D721Med (cell line): ENCODE measurements around the gene TGFB3.

Experiments
- DNase-seq: peaks from one replicate; pipeline ENCODE4 v3.0.0; 2011; ENCODE audit warnings: low spot score; ENCODE audit not compliant: insufficient read length
- FAIRE-seq: peaks from 2 replicates; lab custom pipeline; 2011; peaks lifted over from hg19 to GRCh38; lab: Jason Lieb, UNC
- TF ChIP-seq, protein P1 (sequence below): IDR thresholded peaks from 2 replicates; pipeline ENCODE4 v1.5.1; 2012; ENCODE audit warnings: mild to moderate bottlenecking, control low read depth; ENCODE audit not compliant: insufficient read depth; ENCODE audit errors: missing control alignments

Gene TGFB3

DNA sequence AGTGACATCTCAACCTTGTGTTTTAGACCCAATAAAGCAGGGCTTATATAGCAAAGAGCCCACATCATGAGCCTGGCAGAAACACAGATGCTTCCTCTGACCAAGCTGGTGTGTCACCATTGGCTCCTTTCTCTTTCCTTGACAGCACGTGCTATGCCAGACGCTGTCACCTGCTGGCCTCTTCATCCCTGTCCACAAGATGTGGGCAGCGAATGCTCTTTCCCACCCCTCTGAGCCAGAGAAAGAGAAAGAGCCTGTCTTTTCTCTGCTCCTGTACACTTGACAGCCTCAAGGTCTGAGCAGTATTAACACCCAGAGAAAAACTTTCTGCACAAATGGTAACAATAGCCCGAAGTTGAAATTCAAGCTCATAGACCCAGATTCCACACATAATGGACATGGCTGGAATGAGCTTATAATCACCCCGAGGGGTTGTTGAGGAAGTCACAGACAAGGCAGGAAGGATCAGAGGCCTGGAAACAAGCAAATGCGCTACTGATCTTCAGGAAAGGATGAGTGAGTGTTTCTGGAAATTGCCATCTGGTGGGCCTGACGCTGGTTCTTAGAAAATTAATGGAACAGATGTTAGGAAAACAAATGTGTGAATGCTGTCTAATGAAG is 8.9 kb downstream of the TGFB3 start:
- DNase-seq (peak; percentile 60), FAIRE-seq (no peak)
- TF ChIP-seq, protein P1, sequence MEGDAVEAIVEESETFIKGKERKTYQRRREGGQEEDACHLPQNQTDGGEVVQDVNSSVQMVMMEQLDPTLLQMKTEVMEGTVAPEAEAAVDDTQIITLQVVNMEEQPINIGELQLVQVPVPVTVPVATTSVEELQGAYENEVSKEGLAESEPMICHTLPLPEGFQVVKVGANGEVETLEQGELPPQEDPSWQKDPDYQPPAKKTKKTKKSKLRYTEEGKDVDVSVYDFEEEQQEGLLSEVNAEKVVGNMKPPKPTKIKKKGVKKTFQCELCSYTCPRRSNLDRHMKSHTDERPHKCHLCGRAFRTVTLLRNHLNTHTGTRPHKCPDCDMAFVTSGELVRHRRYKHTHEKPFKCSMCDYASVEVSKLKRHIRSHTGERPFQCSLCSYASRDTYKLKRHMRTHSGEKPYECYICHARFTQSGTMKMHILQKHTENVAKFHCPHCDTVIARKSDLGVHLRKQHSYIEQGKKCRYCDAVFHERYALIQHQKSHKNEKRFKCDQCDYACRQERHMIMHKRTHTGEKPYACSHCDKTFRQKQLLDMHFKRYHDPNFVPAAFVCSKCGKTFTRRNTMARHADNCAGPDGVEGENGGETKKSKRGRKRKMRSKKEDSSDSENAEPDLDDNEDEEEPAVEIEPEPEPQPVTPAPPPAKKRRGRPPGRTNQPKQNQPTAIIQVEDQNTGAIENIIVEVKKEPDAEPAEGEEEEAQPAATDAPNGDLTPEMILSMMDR = no peak

DNA sequence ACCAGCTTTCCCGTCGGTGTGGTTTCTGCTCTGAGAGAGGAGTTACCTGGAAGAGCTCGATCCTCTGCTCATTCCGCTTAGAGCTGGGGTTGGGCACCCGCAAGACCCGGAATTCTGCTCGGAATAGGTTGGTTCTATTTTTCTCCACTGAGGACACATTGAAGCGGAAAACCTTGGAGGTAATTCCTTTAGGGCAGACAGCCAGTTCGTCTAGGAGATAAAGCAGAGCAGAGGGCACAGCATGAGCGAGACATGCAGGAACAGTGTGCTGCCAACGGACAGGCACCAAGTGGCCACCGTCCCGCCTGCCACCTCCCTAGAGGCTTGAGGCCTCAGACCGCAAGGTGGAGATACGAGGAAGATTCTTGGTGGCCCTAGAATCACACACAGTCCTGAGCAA is 10.3 kb downstream of the TGFB3 start:
- no peak for DNase-seq
- TF ChIP-seq, protein P1 = no peak
- FAIRE-seq = no peak

DNA sequence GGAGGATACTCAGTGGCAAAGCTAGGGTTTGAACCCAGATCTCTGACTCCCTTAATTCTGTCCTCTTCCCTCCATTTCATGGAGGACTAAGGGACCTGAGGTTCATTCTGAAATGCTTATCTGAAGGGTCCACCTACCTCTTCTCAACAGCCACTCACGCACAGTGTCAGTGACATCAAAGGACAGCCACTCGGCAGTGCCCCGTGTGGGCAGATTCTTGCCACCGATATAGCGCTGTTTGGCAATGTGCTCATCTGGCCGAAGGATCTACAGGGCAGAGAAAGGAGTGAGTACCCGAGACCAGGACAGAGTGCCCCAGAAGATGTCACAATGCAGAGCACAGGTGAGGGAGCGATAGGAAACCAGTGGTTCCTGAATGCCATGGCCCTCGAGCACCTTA is 10.8 kb downstream of the TGFB3 start:
- FAIRE-seq = no peak
- TF ChIP-seq, protein P1 = no peak
- DNase-seq = no peak

DNA sequence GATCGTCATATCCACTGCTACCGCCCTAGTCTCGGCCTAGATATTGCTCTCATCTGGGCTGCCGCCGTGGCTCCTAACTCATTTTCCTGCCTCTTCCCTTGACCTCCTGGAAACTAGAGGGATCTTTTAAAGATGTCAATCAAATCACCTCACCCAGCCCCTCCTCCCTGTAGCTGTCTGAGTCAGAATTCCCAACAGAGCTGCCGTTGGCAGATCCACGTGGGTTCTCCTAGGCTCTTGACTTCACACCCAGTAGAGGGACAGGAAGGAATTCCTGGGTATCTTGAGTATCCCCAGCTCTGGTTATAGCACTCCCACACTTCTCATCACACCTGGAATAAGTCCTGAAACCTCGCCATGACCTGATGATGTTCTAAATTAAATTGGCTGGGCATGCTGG is 11.9 kb downstream of the TGFB3 start:
- TF ChIP-seq, protein P1 = no peak
- no peak for DNase-seq
- no peak for FAIRE-seq

DNA sequence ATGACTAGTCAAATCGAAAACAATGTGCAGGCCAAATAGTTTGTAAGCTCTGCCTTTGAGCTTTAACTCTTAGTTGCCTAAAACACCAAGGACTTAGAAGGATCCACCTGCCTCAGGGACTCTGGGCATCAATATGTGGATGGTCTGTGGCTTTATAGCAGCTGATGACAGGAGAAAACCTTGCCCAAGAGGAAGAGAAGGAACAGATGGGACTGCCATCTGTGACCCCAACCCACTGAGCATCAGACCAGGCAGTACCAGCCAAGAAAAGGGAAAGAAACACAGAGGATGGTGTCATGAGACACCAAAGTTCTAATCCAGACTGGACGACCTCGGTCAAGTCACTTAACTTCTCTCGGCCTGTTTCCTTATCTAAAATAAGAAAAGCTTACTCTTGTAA is 12.7 kb downstream of the TGFB3 start:
- FAIRE-seq (no peak), DNase-seq (no peak)
- TF ChIP-seq, protein P1 = no peak

DNA sequence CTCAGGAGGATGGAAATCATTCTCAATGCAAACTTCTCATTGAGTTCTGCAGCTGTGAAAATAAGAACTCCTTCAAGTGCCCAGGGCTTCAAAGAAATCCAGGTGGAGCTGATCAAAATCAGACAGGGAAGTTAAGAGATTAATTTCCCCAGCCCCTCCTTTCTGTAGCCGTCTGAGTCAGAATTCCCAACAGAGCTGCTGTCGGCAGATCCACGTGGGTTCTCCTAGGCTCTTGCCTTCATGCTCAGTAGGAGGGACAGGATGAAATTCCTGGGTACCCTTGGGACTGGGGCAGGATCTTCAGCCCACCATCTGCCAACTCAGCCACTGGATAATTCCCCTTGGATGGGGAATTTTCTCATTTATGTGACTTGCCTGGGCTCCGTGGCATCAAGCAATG is 13.3 kb downstream of the TGFB3 start:
- FAIRE-seq (no peak), DNase-seq (no peak)
- TF ChIP-seq, protein P1 = no peak

DNA sequence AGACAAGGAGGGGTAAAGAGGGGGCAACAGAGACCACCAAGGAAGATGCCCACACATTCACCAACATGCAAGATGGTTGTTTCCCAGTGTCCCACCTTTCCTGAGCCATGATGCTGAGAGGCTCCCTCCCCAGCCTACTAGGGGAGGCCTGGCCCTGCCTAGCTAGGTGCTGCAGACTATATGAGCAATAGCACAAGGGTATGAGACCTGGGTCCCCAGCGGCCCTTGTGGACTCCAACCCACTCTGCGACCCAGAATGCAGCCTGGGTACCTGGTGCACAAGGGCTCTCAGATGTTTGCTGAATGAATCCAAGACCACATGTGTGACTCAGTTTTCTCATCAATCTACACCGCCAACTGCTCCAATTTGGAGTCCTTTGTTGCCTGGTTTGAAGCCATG is 13.9 kb downstream of the TGFB3 start:
- DNase-seq (no peak), FAIRE-seq (no peak)
- TF ChIP-seq, protein P1 = no peak
